HCT116 (cell line): ENCODE results near the gene DRAM1. TPM values are rescaled to one million over a fixed set of nuclear protein-coding genes. Genes with fewer than 3 reads are reported as not detected.

Experiments
- ATAC-seq: fragments of 200-7000 bp; cut with Tn5 transposase; 2 replicates; pipeline ENCODE4 v1.9.1; 2020; ENCODE audit warnings: mild to moderate bottlenecking, moderate library complexity
- BruUV-seq: library from RNA; stranded (reverse); fragments of 400-500 nt; replicated peaks from 2 replicates; lab custom pipeline; 2021; lab: Mats Ljungman, UMichigan
- CTCF ChIA-PET: fragments of 300-600 bp; sonication (Branson Sonifier 250); formaldehyde crosslinking; loops from one replicate; lab custom pipeline; 2021; ENCODE audit warnings: antibody characterized with exemption; lab: Charles Lee
- POLR2A ChIA-PET: fragments of 300-600, 350-600 bp; sonication (Branson Sonifier 250); formaldehyde crosslinking; loops from one replicate; lab custom pipeline; 2021; ENCODE audit warnings: antibody characterized with exemption; lab: Charles Lee
- RAD21 ChIA-PET, 2 experiments: fragments of 300-600 bp; sonication (Branson Sonifier 250); formaldehyde crosslinking; loops; one replicate each; lab custom pipeline; 2023; ENCODE audit warnings: low total read pairs in 2 of 2; ENCODE audit not compliant: uncharacterized antibody in 2 of 2, unreplicated experiment in 2 of 2, low non-redundant PET in 1 of 2; lab: Charles Lee
- DNase-seq: peaks from one replicate; pipeline ENCODE4 v3.0.0-alpha.2; 2010; ENCODE audit warnings: low read depth, low spot score
- H2AFZ ChIP-seq: fragments of 200-600 bp; shearing (Covaris generic), sonication (generic); 2 replicates; pipeline ENCODE4 v1.6.1; 2017; ENCODE audit warnings: low read depth, mixed run types, mixed read lengths, antibody characterized with exemption, low read length; ENCODE audit not compliant: poor library complexity, severe bottlenecking
- H3K27ac ChIP-seq: 2 replicates; pipeline ENCODE4 v1.5.1; 2012; ENCODE audit warnings: low read depth, low read length
- H3K27me3 ChIP-seq: fragments of 200-600 bp; sonication (generic); 2 replicates; pipeline ENCODE4 v1.6.1; 2016; ENCODE audit warnings: mixed run types, low read length, mixed read lengths; ENCODE audit not compliant: insufficient read depth
- H3K36me3 ChIP-seq, 2 experiments: fragments of 200-500 bp in 1 of 2; fragments of 200-600 bp in 1 of 2; sonication (Bioruptor generic) in 1 of 2; sonication (generic) in 1 of 2; 2 replicates each; pipeline versions ENCODE4 v1.5.1 to v1.6.1; 2014 to 2016; ENCODE audit warnings: low read length in 2 of 2, inconsistent platforms in 1 of 2, mixed read lengths in 1 of 2, mixed run types in 1 of 2; ENCODE audit not compliant: insufficient read depth in 2 of 2, control insufficient read depth in 1 of 2
- H3K4me1 ChIP-seq, 2 experiments: fragments of 200-600 bp in 1 of 2; sonication (generic) in 1 of 2; 2 replicates each; pipeline versions ENCODE4 v1.5.1 to v1.6.1; 2012 to 2017; ENCODE audit warnings: low read length in 2 of 2, inconsistent platforms in 1 of 2, mild to moderate bottlenecking in 1 of 2, mixed read lengths in 1 of 2, mixed run types in 1 of 2, moderate library complexity in 1 of 2; ENCODE audit not compliant: insufficient read depth in 2 of 2, control insufficient read depth in 1 of 2
- H3K4me2 ChIP-seq: fragments of 200-600 bp; sonication (generic); 2 replicates; pipeline ENCODE4 v1.6.1; 2017; ENCODE audit warnings: mixed run types, low read length, mixed read lengths
- H3K4me3 ChIP-seq, 2 experiments: fragments of 200-600 bp in 1 of 2; sonication (generic) in 1 of 2; replicated peaks in 1 of 2; 2 replicates each; pipeline ENCODE4 v1.5.1; 2011 to 2016; ENCODE audit warnings: low read length in 2 of 2, control low read depth in 1 of 2, low read depth in 1 of 2, mild to moderate bottlenecking in 1 of 2, mixed read lengths in 1 of 2, mixed run types in 1 of 2
- H3K79me2 ChIP-seq: fragments of 200-600 bp; sonication (generic); 2 replicates; pipeline ENCODE4 v1.6.1; 2017; ENCODE audit warnings: mild to moderate bottlenecking, mixed run types, low read length, moderate library complexity, mixed read lengths; ENCODE audit not compliant: insufficient read depth
- H3K9ac ChIP-seq: fragments of 200-600 bp; sonication (generic); 2 replicates; pipeline ENCODE4 v1.6.1; 2016; ENCODE audit warnings: low read length, mixed read lengths
- H3K9me2 ChIP-seq: fragments of 200-600 bp; sonication (generic), shearing (Covaris generic); 2 replicates; pipeline ENCODE4 v1.6.1; 2017; ENCODE audit warnings: mixed run types, mild to moderate bottlenecking, moderate library complexity; ENCODE audit not compliant: insufficient read depth
- H3K9me3 ChIP-seq, 2 experiments: fragments of 200-500 bp in 1 of 2; fragments of 200-600 bp in 1 of 2; sonication (Bioruptor generic) in 1 of 2; sonication (generic) in 1 of 2; 2 replicates each; pipeline ENCODE4 v1.6.1; 2014 to 2017; ENCODE audit warnings: low read length in 2 of 2, mixed read lengths in 2 of 2, inconsistent platforms in 1 of 2, low read depth in 1 of 2, mild to moderate bottlenecking in 1 of 2, mixed run types in 1 of 2, moderate library complexity in 1 of 2; ENCODE audit not compliant: control insufficient read depth in 1 of 2, insufficient read depth in 1 of 2
- H4K20me1 ChIP-seq: fragments of 200-600 bp; sonication (generic), shearing (Covaris generic); 2 replicates; pipeline ENCODE4 v1.6.1; 2017; ENCODE audit warnings: mixed run types, mild to moderate bottlenecking, moderate library complexity; ENCODE audit not compliant: insufficient read depth
- ATF3 ChIP-seq: IDR thresholded peaks from 2 replicates; pipeline ENCODE4 v1.6.1; 2012
- CBX3 ChIP-seq: IDR thresholded peaks from 2 replicates; pipeline ENCODE4 v1.6.1; 2012; ENCODE audit warnings: low read depth
- CEBPB ChIP-seq: IDR thresholded peaks from 2 replicates; pipeline ENCODE4 v1.6.1; 2012; ENCODE audit warnings: low read depth
- CTCF ChIP-seq, 3 experiments: fragments of 200-600 bp in 1 of 3; sonication (generic) in 1 of 3; IDR thresholded peaks in 2 of 3; conservative IDR thresholded peaks in 1 of 3; 2 replicates each; pipeline ENCODE4 v1.5.1; 2012 to 2017; ENCODE audit warnings: low read depth in 2 of 3, low read length in 2 of 3, antibody characterized with exemption in 1 of 3, borderline replicate concordance in 1 of 3, control low read depth in 1 of 3, mild to moderate bottlenecking in 1 of 3, mixed read lengths in 1 of 3, mixed run types in 1 of 3, moderate library complexity in 1 of 3; ENCODE audit not compliant: insufficient read depth in 1 of 3
- EGR1 ChIP-seq: IDR thresholded peaks from 2 replicates; pipeline ENCODE4 v1.6.1; 2012; ENCODE audit warnings: low read depth
- ELF1 ChIP-seq: IDR thresholded peaks from 2 replicates; pipeline ENCODE4 v1.6.1; 2012; ENCODE audit warnings: low read depth, borderline replicate concordance
- FOSL1 ChIP-seq: IDR thresholded peaks from 2 replicates; pipeline ENCODE4 v1.6.1; 2012; ENCODE audit warnings: low read depth
- POLR2AphosphoS5 ChIP-seq: IDR thresholded peaks from 2 replicates; pipeline ENCODE4 v1.6.1; 2011; ENCODE audit warnings: mild to moderate bottlenecking, low read depth, low read length, moderate library complexity
- RAD21 ChIP-seq: IDR thresholded peaks from 2 replicates; pipeline ENCODE4 v1.6.1; 2012; ENCODE audit warnings: low read depth, mild to moderate bottlenecking
- REST ChIP-seq: IDR thresholded peaks from 2 replicates; pipeline ENCODE4 v1.6.1; 2012; ENCODE audit warnings: low read depth
- SIN3A ChIP-seq: IDR thresholded peaks from 2 replicates; pipeline ENCODE4 v1.6.1; 2012; ENCODE audit warnings: low read depth
- SP1 ChIP-seq: IDR thresholded peaks from 2 replicates; pipeline ENCODE4 v1.6.1; 2012; ENCODE audit warnings: low read depth
- SRF ChIP-seq: IDR thresholded peaks from 2 replicates; pipeline ENCODE4 v1.6.1; 2012; ENCODE audit warnings: low read depth
- TCF7L2 ChIP-seq: IDR thresholded peaks from 2 replicates; pipeline ENCODE4 v1.7.0; 2011; ENCODE audit warnings: borderline replicate concordance, inconsistent platforms; ENCODE audit not compliant: insufficient read depth, insufficient read length; ENCODE audit errors: extremely low read depth
- YY1 ChIP-seq: IDR thresholded peaks from 2 replicates; pipeline ENCODE4 v1.6.1; 2011; ENCODE audit warnings: low read length, low read depth, moderate library complexity, mild to moderate bottlenecking; ENCODE audit not compliant: insufficient replicate concordance; ENCODE audit errors: extremely low read depth
- ZNF274 ChIP-seq: fragments of 200-500 bp; sonication (Bioruptor generic); IDR thresholded peaks from 2 replicates; pipeline ENCODE4 v1.6.1; 2014; ENCODE audit warnings: mild to moderate bottlenecking, low read depth, low read length, inconsistent platforms
- intact Hi-C: fragments of 100-400 bp; cut with micrococcal nuclease; formaldehyde crosslinking; loops from 2 replicates; pipeline ENCODE4 v1.10.0; 2022
- total RNA-seq: library from RNA; stranded (reverse); gene quantifications from one replicate; pipeline ENCODE4 v1.2.1, GENCODE V29; 2021; ENCODE audit not compliant: unreplicated experiment
- TF ChIP-seq, protein P1 (sequence below): IDR thresholded peaks from 2 replicates; pipeline ENCODE4 v1.6.1; 2012

The DRAM1 gene
- total RNA-seq, 1 experiment from 2014 or later: 20.3 TPM

GRCh38 chr12:101929365-101930041, 52.1 kb downstream of the DRAM1 start:
- intact Hi-C loops: no loop called here
- Histone ChIP-seq H3K4me1 (no peaks in the 10 kb centered on the region), H2AFZ (no peak overlapping the region), H3K27me3 (peaks cover 6% of the 10 kb centered on the region; the same call in 1 of the 2 replicates), H3K9me3 (no peaks in the 10 kb centered on the region), H3K36me3 (no peaks in the 10 kb centered on the region), H3K9me2 (no peaks in the 10 kb centered on the region), H4K20me1 (no peaks in the 10 kb centered on the region), H3K9ac (no peak overlapping the region), H3K27ac (no peak overlapping the region), H3K4me2 (no peak overlapping the region), H3K4me3 (no peak overlapping the region), H3K79me2 (no peaks in the 10 kb centered on the region)
- ChIA-PET RAD21 (no interaction called here), POLR2A (no interaction called here), CTCF (no interaction called here)
- DNase-seq (no peak), ATAC-seq (no peak)
- no TSS peak for BruUV-seq
- no peak for TF ChIP-seq RAD21
- TF ChIP-seq ELF1: no peak
- no peak for TF ChIP-seq CBX3
- no peak for TF ChIP-seq SRF
- no peak for TF ChIP-seq CEBPB
- TF ChIP-seq EGR1: no peak
- no peak for TF ChIP-seq POLR2AphosphoS5
- no peak for TF ChIP-seq SIN3A
- TF ChIP-seq, protein P1, sequence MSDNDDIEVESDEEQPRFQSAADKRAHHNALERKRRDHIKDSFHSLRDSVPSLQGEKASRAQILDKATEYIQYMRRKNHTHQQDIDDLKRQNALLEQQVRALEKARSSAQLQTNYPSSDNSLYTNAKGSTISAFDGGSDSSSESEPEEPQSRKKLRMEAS: no peak
- TF ChIP-seq YY1: no peak
- TF ChIP-seq FOSL1: no peak
- no peak for TF ChIP-seq SP1
- TF ChIP-seq REST: no peak
- no peak for TF ChIP-seq ZNF274
- TF ChIP-seq ATF3: no peak
- no peak for TF ChIP-seq TCF7L2
- TF ChIP-seq CTCF (IDR thresholded peaks at IDR 0.05 in 2 of 3, conservative IDR thresholded peaks at IDR 0.05 in 1 of 3; ENCODE audit: borderline replicate concordance in 1 of 3, insufficient read depth in 1 of 3, low read depth in 2 of 3, low read length in 2 of 3): no peak
